Endothelial cell of umbilical vein (primary cell): Measurements from ENCODE around the gene ADCYAP1. TPM values are rescaled to one million over a fixed set of nuclear protein-coding genes. Genes with fewer than 3 reads are reported as not detected.

Source experiments
- BruUV-seq: library from RNA; stranded (reverse); fragments of 400-500 nt; replicated peaks from 2 replicates; lab custom pipeline; 2021; lab: Mats Ljungman, UMichigan
- CTCF ChIA-PET: fragments of 300-600, 350-600 bp; sonication (Branson Sonifier 250); formaldehyde crosslinking; loops from one replicate; lab custom pipeline; 2021; ENCODE audit warnings: antibody characterized with exemption, inconsistent platforms; lab: Charles Lee
- POLR2A ChIA-PET: fragments of 300-600, 350-600 bp; sonication (Branson Sonifier 250); formaldehyde crosslinking; loops from one replicate; lab custom pipeline; 2021; ENCODE audit warnings: antibody characterized with exemption, inconsistent platforms; lab: Charles Lee
- DNase-seq: peaks from one replicate; pipeline ENCODE4 v3.0.0-alpha.2; 2011; ENCODE audit warnings: low read depth, low spot score
- FAIRE-seq: peaks from 2 replicates; lab custom pipeline; 2011; peaks lifted over from hg19 to GRCh38; lab: Jason Lieb, UNC
- H2AFZ ChIP-seq: 2 replicates; pipeline ENCODE4 v1.6.0; 2012; ENCODE audit warnings: low read depth, low read length, control low read depth, inconsistent platforms
- H3K27ac ChIP-seq: 2 replicates; pipeline ENCODE4 v1.5.1; 2011; ENCODE audit warnings: low read depth, mild to moderate bottlenecking, control low read depth, low read length, moderate library complexity; ENCODE audit not compliant: insufficient read depth
- H3K27me3 ChIP-seq, 2 experiments: 2 replicates each; pipeline versions ENCODE4 v1.6.0 to v1.6.1; 2011; ENCODE audit warnings: low read length in 2 of 2, mixed read lengths in 1 of 2; ENCODE audit not compliant: control insufficient read depth in 2 of 2, insufficient read depth in 2 of 2
- H3K36me3 ChIP-seq, 2 experiments: 2 replicates in 1 of 2; 3 replicates in 1 of 2; pipeline ENCODE4 v1.5.1; 2011; ENCODE audit warnings: low read length in 2 of 2, mild to moderate bottlenecking in 1 of 2, moderate library complexity in 1 of 2; ENCODE audit not compliant: control insufficient read depth in 2 of 2, insufficient read depth in 2 of 2; ENCODE audit errors: extremely low read depth in 1 of 2
- H3K4me1 ChIP-seq: 3 replicates; pipeline ENCODE4 v1.5.1; 2011; ENCODE audit warnings: mild to moderate bottlenecking, low read length; ENCODE audit not compliant: control insufficient read depth, insufficient read depth; ENCODE audit errors: extremely low read depth
- H3K4me2 ChIP-seq: 2 replicates; pipeline ENCODE4 v1.6.1; 2011; ENCODE audit warnings: low read length, control low read depth, mixed read lengths; ENCODE audit not compliant: insufficient read depth
- H3K4me3 ChIP-seq, 3 experiments: fragments of 200-600 bp in 1 of 3; sonication (generic), shearing (Covaris generic) in 1 of 3; replicated peaks in 1 of 3; 2 replicates each; pipeline ENCODE4 v1.5.1; 2011 to 2016; ENCODE audit warnings: control low read depth in 3 of 3, low read length in 3 of 3, mild to moderate bottlenecking in 2 of 3, inconsistent platforms in 1 of 3, low read depth in 1 of 3, moderate library complexity in 1 of 3; ENCODE audit not compliant: insufficient read depth in 1 of 3
- H3K79me2 ChIP-seq: 2 replicates; pipeline ENCODE4 v1.6.0; 2012; ENCODE audit warnings: low read length, inconsistent platforms; ENCODE audit not compliant: control insufficient read depth, insufficient read depth
- H3K9ac ChIP-seq: replicated peaks from 2 replicates; pipeline ENCODE3; 2011; ENCODE audit warnings: low read length, control low read depth; ENCODE audit not compliant: insufficient read depth; ENCODE audit errors: extremely low read depth
- H3K9me1 ChIP-seq: replicated peaks from 3 replicates; pipeline ENCODE4 v1.6.0; 2011; ENCODE audit warnings: mild to moderate bottlenecking, low read length; ENCODE audit not compliant: control insufficient read depth, insufficient read depth; ENCODE audit errors: extremely low read depth
- H3K9me3 ChIP-seq: replicated peaks from 2 replicates; pipeline ENCODE4 v1.5.1; 2012; ENCODE audit warnings: low read length, inconsistent platforms; ENCODE audit not compliant: control insufficient read depth, insufficient read depth
- H4K20me1 ChIP-seq: replicated peaks from 2 replicates; pipeline ENCODE3; 2011; ENCODE audit warnings: mild to moderate bottlenecking, low read length; ENCODE audit not compliant: control insufficient read depth, insufficient read depth; ENCODE audit errors: extremely low read depth
- EZH2 ChIP-seq: IDR thresholded peaks from 2 replicates; pipeline ENCODE4 v1.6.1; 2012; ENCODE audit warnings: borderline replicate concordance, low read depth, mild to moderate bottlenecking, moderate library complexity, low read length, inconsistent platforms; ENCODE audit not compliant: severe bottlenecking
- GATA2 ChIP-seq: IDR thresholded peaks from 2 replicates; pipeline ENCODE4 v1.7.0; 2011; ENCODE audit warnings: low read depth, mild to moderate bottlenecking, moderate library complexity, mixed read lengths, low read length; ENCODE audit not compliant: insufficient read length, insufficient read depth
- JUN ChIP-seq: IDR thresholded peaks from 2 replicates; pipeline ENCODE4 v1.6.1; 2011; ENCODE audit warnings: borderline replicate concordance, low read depth; ENCODE audit not compliant: insufficient read length, insufficient read depth
- MYC ChIP-seq: IDR thresholded peaks from one replicate; pipeline ENCODE4 v1.6.1; 2011; ENCODE audit warnings: mild to moderate bottlenecking, low read depth, low read length
- POLR2A ChIP-seq: IDR thresholded peaks from 2 replicates; pipeline ENCODE4 v1.6.1; 2012; ENCODE audit warnings: low read depth, mild to moderate bottlenecking, control low read depth, low read length
- dilution Hi-C: fragments of 300-500 bp; cut with MboI; formaldehyde crosslinking; loops from one replicate; pipeline ENCODE4 v1.15.0; 2019; ENCODE audit warnings: low sequenced_read_pairs; ENCODE audit not compliant: extremely low pct_ligation_motif_present
- intact Hi-C: fragments of 100-400 bp; cut with micrococcal nuclease; formaldehyde crosslinking; loops from one replicate; pipeline ENCODE4 v1.10.0; 2022
- polyA plus RNA-seq, 4 experiments: library from polyadenylated mRNA; depleted of rRNA in 3 of 4; stranded (reverse) in 3 of 4; unstranded in 1 of 4; fragments of >200 nt; gene quantifications; 2 replicates each; pipeline versions ENCODE4 v1.2.1 to v1.2.3, GENCODE V29; 2011 to 2012; ENCODE audit warnings: missing spikeins in 1 of 4
- total RNA-seq: library from RNA; stranded (reverse); gene quantifications from 2 replicates; pipeline ENCODE4 v1.2.3, GENCODE V29; 2021
- TF ChIP-seq, protein P1 (sequence below), 2 donors: IDR thresholded peaks; 1 replicate in 1 of 2; 2 replicates in 1 of 2; pipeline ENCODE4 v1.5.1; 2011; ENCODE audit warnings: low read length in 2 of 2, mild to moderate bottlenecking in 2 of 2, moderate library complexity in 2 of 2, control low read depth in 1 of 2, inconsistent platforms in 1 of 2, low read depth in 1 of 2; ENCODE audit not compliant: insufficient read depth in 1 of 2; ENCODE audit errors: extremely low read depth in 1 of 2
- TF ChIP-seq, protein P2 (sequence below): IDR thresholded peaks from 2 replicates; pipeline ENCODE4 v1.6.1; 2011; ENCODE audit not compliant: insufficient read depth, insufficient read length

ADCYAP1 gene
- total and polyA plus RNA-seq, 2 donors (not counting 3 experiments of a cell fraction or from before 2014, with no cell fraction given) = not detected

DNA sequence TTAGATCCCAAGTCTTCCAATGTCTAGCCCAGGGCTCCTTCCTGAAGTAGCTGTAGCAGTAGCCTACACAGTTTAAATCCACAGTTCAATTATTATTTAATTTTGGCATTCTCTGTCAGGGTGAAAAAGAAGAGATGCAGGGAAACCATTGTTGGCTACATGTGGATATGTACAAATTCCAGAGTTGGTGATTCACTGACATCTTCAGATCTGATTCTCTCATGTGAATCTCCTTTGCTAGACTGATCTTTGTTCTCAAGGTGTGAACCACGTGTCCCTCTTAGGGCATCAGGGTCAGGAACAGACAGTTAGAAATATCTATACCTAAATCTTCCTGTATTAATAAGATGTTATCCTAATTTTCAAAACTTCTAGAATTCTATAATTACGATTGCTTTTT, 36.7 kb downstream of the ADCYAP1 start:
- TF ChIP-seq MYC (no peak), EZH2 (no peak), GATA2 (no peak), POLR2A (no peak), JUN (no peak)
- TF ChIP-seq, protein P1, sequence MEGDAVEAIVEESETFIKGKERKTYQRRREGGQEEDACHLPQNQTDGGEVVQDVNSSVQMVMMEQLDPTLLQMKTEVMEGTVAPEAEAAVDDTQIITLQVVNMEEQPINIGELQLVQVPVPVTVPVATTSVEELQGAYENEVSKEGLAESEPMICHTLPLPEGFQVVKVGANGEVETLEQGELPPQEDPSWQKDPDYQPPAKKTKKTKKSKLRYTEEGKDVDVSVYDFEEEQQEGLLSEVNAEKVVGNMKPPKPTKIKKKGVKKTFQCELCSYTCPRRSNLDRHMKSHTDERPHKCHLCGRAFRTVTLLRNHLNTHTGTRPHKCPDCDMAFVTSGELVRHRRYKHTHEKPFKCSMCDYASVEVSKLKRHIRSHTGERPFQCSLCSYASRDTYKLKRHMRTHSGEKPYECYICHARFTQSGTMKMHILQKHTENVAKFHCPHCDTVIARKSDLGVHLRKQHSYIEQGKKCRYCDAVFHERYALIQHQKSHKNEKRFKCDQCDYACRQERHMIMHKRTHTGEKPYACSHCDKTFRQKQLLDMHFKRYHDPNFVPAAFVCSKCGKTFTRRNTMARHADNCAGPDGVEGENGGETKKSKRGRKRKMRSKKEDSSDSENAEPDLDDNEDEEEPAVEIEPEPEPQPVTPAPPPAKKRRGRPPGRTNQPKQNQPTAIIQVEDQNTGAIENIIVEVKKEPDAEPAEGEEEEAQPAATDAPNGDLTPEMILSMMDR (IDR thresholded peaks at IDR 0.05; ENCODE audit: extremely low read depth in 1 of 2, insufficient read depth in 1 of 2, low read depth in 1 of 2, low read length in 2 of 2) = no peak
- TF ChIP-seq, protein P2, sequence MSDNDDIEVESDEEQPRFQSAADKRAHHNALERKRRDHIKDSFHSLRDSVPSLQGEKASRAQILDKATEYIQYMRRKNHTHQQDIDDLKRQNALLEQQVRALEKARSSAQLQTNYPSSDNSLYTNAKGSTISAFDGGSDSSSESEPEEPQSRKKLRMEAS = no peak
- H3K9ac ChIP-seq = no peak overlapping the region
- dilution Hi-C loops = no loop called here
- H3K4me2 ChIP-seq = no peak overlapping the region
- BruUV-seq = no TSS peak
- no peaks in the 10 kb centered on the region for H3K36me3 ChIP-seq
- H3K27me3 ChIP-seq = peaks cover 0 to 2% of the 10 kb centered on the region in 2 experiments
- no peaks in the 10 kb centered on the region for H3K79me2 ChIP-seq
- FAIRE-seq (no peak), DNase-seq (no peak)
- ChIA-PET CTCF (interaction anchor here (4.2 kb wide), 1 partner anchor 21 kb away, joined by 28 read pairs; no protein-coding TSS in a partner anchor), POLR2A (no interaction called here)
- no peaks in the 10 kb centered on the region for H3K9me3 ChIP-seq
- H3K4me1 ChIP-seq = no peaks in the 10 kb centered on the region
- H4K20me1 ChIP-seq = no peaks in the 10 kb centered on the region
- no peak overlapping the region for H3K4me3 ChIP-seq
- no peaks in the 10 kb centered on the region for H3K9me1 ChIP-seq
- H2AFZ ChIP-seq = no peak overlapping the region
- intact Hi-C loops = no loop called here
- no peak overlapping the region for H3K27ac ChIP-seq
